Suppressor macrophage (primary cell): ENCODE results near the gene SEMA3D.
A peak's percentile ranks its signal among the peaks of the same experiment; 100 is the strongest.

ENCODE experiments used
- DNase-seq, 4 experiments: peaks; one replicate each; pipeline ENCODE4 v3.0.0-alpha.2; 2020 to 2022

Gene SEMA3D

DNA sequence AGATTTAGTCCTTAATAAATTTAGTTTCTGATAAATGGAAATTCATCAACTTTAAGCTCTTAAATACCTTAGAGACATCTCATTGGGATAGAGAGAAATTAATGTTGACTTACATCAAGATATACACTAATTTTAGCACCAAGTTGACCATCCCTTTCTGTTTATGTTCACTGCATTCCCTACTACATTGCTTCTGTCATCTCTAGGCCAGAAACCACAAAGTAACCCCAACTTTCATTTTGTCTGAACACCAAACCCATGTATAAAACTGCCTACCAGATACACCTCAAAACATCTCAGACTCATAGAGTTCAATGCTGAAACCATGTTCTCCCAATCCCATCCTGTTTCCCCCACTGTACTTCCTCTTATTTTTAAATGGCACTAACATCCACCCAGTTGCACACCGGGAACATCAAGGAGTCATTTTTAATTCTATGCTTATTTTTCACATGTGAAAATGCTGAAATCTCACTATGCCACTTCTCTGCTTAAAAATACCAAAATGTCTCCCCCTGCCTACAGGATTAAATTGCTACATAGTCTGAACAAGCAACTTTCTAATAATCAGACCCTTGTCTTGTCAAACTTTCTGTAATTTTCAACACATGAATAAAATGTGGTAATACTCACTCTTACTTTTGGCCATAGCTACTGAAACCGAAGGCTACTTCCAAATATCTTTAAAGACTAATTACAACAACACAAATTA, 201.6 kb downstream of the SEMA3D start:
- DNase-seq: no peak

DNA sequence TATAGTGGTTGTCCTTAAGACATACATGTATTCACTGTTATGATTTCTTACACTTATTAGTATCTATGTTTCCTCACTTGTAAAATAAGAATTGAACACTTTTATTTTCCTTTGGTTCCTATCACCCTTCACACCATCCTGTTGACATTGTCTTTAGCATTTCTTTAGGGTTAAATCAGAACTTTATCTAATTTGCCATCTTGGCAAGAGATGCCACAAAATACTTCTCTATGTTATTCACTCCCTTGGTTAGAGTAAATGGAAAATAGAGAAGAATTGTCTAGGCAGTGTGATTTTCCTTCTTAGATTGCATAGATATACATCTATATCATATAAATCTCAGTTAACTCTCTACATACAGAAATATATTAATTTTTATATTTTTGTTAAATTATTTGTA, 204.7 kb downstream of the SEMA3D start:
- no peak for DNase-seq

DNA sequence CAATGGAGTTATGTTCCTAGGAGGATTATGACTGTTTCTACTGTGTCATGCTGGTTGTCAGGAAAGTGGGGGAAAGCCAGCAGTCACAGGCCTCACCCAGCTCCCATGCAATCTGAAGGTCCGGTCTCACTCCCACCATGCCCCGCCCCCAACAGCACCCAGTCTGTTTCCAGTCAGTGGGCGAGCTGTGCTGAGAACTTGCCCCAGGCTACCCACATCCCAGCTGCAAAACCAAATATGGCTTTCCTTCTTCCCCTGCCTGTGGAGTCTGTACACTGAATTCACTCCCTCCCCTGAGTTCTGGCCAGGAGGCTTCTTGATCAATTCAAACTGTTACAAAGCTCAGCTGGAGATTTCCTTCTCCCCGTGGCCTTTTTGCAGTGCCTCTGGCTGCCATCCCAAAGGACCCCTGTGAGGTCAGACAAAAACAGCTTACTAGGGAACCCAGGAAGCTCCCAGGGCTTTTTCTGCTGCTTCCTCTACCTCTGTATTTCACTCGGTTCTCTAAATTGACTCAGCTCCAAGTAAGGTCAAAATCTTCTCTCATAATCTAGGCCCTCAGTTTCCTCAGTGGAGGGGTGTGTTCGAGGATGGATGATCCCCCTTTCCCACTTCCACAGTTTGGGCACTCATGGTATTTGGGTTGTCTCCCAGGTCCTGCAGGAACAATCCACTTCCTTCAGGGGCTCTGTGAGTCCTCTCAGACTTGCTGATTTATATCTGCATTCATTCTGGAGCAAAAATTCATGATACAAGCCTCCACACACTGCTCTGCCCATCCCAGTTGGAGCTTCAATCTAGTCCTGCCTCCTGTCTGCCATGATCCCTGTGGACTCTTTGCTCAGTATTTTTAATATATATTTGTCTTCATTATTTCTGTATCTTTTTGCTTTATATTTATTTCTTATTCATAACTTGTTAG, 205.5 kb downstream of the SEMA3D start:
- no peak for DNase-seq

DNA sequence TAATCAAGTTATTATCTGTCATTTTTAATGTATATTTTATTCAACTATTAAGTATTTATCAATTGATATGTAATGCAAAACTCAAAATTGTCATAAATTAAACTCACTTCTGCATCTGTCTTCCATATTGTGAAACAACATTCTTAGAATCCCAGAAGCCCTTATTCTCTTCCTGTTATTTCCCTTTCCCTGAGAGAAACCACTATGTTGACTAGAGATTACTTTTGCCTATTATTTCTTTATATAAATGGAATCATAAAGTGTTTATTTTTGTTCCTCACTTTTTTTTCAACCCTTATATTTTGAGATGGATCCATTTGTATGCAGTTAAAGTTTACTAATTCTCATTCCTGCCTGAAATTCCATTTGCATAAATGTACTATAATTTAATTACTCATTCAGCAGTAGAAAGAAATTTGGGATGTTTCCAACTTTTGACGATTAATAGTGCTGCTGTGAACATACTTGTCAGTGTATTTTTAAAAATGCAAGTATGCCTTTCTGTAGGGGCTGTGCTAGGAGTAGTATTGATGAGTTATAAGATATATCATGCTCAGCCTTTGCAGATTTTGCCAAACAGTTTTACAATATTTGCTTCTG, 211.2 kb downstream of the SEMA3D start:
- no peak for DNase-seq

DNA sequence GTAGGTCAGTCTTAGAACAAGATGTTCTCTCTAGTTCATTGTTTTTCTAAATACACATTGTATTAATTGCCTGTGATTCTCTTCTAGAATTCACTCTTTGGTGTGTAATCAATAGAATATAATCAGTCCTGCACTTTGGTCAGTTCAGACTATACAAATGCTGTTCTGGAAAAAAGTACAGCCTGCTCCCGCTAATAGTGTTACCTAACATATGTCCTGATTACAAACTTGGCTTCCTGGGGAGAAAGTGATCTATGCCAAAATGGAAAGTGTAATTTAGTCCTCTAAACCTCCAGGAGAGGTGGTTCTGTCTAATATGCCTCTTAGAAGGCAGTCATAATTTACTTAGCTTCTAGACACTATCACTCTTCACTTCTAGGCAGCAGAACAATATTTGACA, 215.5 kb downstream of the SEMA3D start:
- no peak for DNase-seq

DNA sequence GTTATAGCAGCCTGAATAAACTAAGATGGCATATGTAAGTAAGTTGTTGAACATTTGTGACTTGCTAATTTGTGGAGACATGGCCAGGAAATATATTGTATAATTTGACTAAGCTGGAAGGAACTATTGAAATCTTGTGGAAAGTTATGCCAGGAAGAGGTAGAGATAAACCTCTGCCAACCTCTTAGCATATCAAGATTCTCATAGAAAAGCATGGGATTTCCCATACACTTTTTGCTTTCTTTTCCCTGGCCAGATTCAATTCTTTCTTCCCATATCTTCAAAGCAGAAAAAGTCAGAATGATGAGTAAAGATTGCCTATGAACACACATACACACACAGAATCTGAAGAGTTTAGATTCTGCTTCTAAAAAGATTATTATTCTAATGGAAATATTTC, 216.2 kb downstream of the SEMA3D start:
- DNase-seq: no peak

DNA sequence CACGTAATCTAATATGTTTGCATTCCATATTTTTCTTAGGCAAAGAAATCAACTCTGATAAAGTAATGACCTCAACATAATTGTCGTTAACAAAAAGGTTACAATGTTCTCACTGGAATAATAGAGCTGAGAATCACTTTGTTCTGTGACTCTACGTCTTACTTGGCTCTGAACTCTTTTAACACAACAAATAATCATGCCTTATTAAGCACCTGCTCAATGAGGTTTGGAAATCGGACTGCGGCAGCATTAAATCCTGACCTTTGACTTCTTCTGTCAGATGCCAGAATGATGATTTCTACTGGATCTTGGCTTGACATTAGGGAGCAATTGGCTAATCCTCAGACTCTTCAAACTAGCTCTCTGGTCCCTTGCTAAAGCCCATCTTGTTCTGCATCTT, 233.6 kb downstream of the SEMA3D start:
- no peak for DNase-seq

DNA sequence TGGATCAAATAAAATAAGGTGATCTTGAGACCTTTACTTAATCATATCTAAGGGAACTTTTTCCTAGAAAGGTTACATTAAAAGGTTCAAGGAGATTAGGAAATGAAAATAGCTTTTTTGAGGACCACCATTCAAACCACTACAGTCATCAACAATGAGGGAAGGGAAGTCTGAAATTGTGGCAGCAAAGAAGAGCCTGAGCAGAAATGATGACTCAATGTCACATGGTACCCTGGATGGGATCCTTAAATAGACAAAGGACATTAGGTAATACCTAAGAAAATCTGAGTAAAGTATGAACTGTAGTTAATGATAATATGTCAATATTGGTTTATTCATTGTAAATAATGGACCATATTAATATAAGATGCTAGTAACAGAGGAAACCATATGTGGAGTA, 236.0 kb downstream of the SEMA3D start:
- DNase-seq: peak; percentile 21 to 67 (median 40)

DNA sequence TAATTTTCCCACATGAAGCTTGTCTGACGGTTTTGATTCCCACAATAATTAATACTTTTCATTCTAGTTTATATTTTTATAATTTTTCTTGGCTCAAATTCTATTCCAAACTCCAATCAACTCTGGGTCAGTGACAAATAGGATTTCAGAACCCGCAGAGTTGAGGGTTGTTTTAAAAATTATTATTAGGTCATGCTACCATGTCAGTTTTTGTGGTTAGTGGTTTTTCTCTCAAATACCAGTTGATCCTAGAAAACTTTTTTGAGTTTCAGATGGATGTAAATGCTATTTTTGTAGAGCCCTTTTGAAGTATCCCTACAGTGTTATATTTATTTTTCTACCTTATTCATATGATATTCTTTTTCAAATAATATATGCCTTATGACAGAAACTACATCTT, 237.4 kb downstream of the SEMA3D start:
- DNase-seq: no peak

DNA sequence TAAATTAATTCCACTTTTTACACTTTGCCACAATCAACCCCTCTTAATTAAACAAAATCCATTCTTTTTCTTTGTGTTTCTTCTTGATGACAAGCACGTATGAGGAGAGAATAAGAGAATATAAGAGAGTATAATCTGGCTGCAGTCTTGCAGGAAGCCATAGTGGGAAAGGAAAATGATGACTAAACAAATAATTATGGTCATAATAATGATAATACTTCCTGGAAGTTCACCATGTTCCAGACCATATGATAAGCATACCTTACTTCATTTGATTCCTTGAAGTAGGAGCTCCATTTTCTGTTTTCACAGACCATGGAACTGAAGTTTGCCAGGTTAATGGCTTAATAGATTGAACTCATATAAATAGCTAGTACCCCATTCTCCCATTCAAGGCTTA, 237.8 kb downstream of the SEMA3D start:
- no peak for DNase-seq

DNA sequence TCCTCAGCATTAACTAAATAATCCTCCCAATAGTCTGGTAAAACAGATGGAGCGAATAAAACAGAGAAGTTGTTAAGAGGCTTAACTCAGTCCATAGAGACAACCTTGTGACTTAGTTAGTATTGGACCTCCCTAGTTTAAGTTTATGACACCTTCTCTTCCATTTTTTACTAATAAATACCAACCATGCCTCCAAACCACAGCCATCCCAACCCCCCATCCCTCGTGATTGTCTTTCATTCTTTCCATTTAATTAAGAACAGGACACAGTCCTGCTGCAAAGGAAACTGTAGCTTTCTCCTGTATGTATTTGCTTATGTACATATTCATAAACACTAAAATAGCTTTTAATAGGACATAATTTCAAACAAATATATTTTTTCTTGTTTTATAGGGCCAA, 238.2 kb downstream of the SEMA3D start:
- DNase-seq: no peak

DNA sequence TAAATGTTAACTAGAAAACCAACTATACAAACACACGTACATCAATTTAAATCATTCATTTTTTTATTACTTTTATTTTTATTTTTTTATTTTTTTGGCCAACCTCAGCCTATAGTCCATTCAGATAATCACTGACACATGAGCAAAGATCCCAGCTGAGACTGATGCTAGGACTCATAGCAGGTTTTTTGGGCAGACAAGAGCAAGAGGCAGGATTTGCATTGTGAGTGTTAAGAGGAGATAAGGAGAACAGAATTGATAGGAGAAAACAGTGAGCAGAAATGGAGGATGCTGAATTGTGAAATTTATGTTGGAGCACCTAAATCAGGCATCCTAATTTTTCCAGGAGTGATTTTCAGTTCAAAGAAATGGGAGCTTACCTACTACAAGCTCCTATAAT, 240.3 kb downstream of the SEMA3D start:
- no peak for DNase-seq
